Measurements from ENCODE around the gene ANLN. TPM values are rescaled to one million over a fixed set of nuclear protein-coding genes. Genes with fewer than 3 reads are reported as not detected.

ANLN gene
- total and polyA plus RNA-seq, 2 experiments from 2014 or later, result 26.9 to 66.7 TPM

GRCh38 chr7:36348256-36348655, 41.4 kb upstream of the ANLN start (continued):
- no peak for TF ChIP-seq REST (IDR thresholded peaks at IDR 0.05; ENCODE audit: unreplicated experiment)
- TF ChIP-seq POLR2AphosphoS5 (IDR thresholded peaks at IDR 0.05; ENCODE audit: low read depth), result no peak
- TF ChIP-seq CTCF (conservative IDR thresholded peaks at IDR 0.05; ENCODE audit: low read depth in 2 of 2), result no peak
- no peak for TF ChIP-seq CREB1 (CRISPR knock-in tag; IDR thresholded peaks at IDR 0.05; ENCODE audit: low read depth)

GRCh38 chr7:36348771-36349170, 40.9 kb upstream of the ANLN start:
- Mint-ChIP-seq H3K4me1 (peaks cover 9% of the 10 kb centered on the region), H3K27me3 (ENCODE audit: insufficient read depth, low read depth, poor library complexity) (no peaks in the 10 kb centered on the region), H3K4me3 (no peak overlapping the region), H3K27ac (no peak overlapping the region), H3K9me3 (peaks cover 3% of the 10 kb centered on the region; the same call in 1 of the 3 replicates), H3K36me3 (ENCODE audit: low read depth) (no peaks in the 10 kb centered on the region)
- Histone ChIP-seq H2AFZ (no peak overlapping the region), H4K20me1 (replicated peaks; ENCODE audit: insufficient read depth) (no peaks in the 10 kb centered on the region), H3K4me2 (no peak overlapping the region), H3F3A (replicated peaks; ENCODE audit: low read depth) (no peaks in the 10 kb centered on the region), H3K9me2 (ENCODE audit: insufficient read depth) (no peaks in the 10 kb centered on the region), H3K36me3 (ENCODE audit: insufficient read depth) (no peaks in the 10 kb centered on the region), H3K27ac (ENCODE audit: low read depth) (no peak overlapping the region), H3K27me3 (ENCODE audit: insufficient read depth) (no peaks in the 10 kb centered on the region), H3K4me1 (ENCODE audit: insufficient read depth) (peaks cover 5% of the 10 kb centered on the region), H3K79me2 (replicated peaks; ENCODE audit: insufficient read depth) (no peaks in the 10 kb centered on the region), H3K4me3 (no peak overlapping the region)
- no peak for ATAC-seq
- DNase-seq (ENCODE audit: low spot score), result no peak
- TF ChIP-seq EZH2phosphoT487 (IDR thresholded peaks at IDR 0.05; ENCODE audit: unreplicated experiment), result no peak
- TF ChIP-seq JUNB (IDR thresholded peaks at IDR 0.05; ENCODE audit: unreplicated experiment), result no peak
- no peak for TF ChIP-seq ZNF331 (CRISPR knock-in tag; IDR thresholded peaks at IDR 0.05; ENCODE audit: low read depth)
- TF ChIP-seq REST (IDR thresholded peaks at IDR 0.05; ENCODE audit: unreplicated experiment), result no peak
- TF ChIP-seq CREB1 (CRISPR knock-in tag; IDR thresholded peaks at IDR 0.05; ENCODE audit: low read depth), result no peak
- no peak for TF ChIP-seq ZNF114 (CRISPR knock-in tag; IDR thresholded peaks at IDR 0.05)
- no peak for TF ChIP-seq ZNF462 (CRISPR knock-in tag; IDR thresholded peaks at IDR 0.05)
- no peak for TF ChIP-seq STAT1 (IDR thresholded peaks at IDR 0.05; ENCODE audit: unreplicated experiment)
